HG03108 (cell line): Measurements from ENCODE around the gene CR1.
A peak's percentile ranks its signal among the peaks of the same experiment; 100 is the strongest.
"Not testable (repeated sequence)": the region's sequence is repeated elsewhere in the genome, so short reads cannot be mapped to it uniquely, and the experiment has no call there.

Experiments
- ATAC-seq: cut with Tn5 transposase; IDR thresholded peaks from one replicate; pipeline ENCODE4 v1.9.1; 2021; ENCODE audit warnings: moderate library complexity; ENCODE audit not compliant: unreplicated experiment

The CR1 gene

DNA sequence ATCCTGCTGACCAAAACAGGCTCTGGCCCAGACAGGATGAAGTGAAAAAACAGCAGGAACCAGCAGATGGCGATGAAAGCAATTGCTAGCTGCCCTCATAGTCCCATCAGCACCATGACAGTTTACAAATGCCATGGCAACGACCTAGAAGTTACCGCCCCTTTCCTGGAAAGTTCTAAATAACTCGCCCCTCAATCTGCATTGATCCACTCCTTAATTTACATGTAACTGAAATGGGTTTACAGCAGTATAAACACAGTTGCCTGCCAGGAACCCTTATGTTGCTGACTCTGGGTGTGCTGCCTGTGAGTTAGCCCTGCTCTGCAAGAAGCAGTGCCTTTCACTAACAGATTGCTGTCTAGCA, 83.5 kb downstream of the CR1 start:
- ATAC-seq: peak; percentile 78

DNA sequence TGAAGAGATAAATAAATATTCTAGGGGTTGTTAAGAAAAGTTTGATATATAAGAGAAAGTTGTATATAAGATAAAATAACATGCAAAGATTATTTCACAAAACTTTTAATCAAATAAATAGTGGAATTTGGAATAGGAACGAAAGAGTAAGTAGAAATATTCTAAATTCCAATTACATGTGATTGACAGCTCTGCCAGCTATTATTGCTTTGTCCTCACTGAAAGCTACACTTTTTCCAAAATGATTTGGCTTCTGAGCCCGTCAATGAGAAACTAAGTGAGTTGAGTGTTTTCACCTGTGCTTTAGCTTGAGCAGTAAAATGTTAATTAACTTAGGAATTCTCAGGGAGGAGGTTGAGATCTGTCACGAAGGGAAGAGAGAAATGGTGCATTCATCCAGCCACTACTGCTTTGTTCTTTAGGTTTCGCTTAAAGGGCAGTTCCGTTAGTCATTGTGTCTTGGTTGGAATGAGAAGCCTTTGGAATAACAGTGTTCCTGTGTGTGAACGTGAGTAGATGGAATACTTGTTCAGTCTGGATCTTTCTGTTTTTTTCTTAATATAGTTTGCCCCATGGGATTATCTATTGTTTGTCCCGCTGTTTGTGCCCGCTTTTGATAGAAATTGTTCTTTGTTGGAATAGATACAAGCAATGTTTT, 85.7 kb downstream of the CR1 start:
- no peak for ATAC-seq

GRCh38 chr1:207589506-207589905, 93.5 kb downstream of the CR1 start:
- not testable (repeated sequence) for ATAC-seq

GRCh38 chr1:207591205-207591604, 95.2 kb downstream of the CR1 start:
- not testable (repeated sequence) for ATAC-seq

- not testable (repeated sequence) for ATAC-seq
These were observed 98.1 kb downstream of the CR1 start for GRCh38 chr1:207594095-207594494.

DNA sequence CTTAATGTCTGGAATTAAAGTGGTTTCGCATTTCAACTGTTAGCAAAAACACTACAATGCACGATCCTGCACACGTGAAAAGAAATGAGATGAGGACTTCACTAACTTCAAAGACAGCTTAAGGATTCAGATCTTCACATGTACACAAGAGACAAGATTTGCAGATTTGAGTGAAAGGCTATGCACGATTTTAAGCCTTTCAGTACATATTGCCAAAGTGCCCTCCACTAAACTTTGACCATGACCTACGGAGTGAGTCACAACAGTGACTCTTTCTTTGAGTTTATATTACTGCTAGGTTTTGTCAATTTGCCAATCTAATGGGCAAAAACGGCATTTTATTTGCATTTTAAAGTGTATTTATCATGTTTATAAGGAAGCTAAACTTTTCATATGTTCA, 107.8 kb downstream of the CR1 start:
- no peak for ATAC-seq

DNA sequence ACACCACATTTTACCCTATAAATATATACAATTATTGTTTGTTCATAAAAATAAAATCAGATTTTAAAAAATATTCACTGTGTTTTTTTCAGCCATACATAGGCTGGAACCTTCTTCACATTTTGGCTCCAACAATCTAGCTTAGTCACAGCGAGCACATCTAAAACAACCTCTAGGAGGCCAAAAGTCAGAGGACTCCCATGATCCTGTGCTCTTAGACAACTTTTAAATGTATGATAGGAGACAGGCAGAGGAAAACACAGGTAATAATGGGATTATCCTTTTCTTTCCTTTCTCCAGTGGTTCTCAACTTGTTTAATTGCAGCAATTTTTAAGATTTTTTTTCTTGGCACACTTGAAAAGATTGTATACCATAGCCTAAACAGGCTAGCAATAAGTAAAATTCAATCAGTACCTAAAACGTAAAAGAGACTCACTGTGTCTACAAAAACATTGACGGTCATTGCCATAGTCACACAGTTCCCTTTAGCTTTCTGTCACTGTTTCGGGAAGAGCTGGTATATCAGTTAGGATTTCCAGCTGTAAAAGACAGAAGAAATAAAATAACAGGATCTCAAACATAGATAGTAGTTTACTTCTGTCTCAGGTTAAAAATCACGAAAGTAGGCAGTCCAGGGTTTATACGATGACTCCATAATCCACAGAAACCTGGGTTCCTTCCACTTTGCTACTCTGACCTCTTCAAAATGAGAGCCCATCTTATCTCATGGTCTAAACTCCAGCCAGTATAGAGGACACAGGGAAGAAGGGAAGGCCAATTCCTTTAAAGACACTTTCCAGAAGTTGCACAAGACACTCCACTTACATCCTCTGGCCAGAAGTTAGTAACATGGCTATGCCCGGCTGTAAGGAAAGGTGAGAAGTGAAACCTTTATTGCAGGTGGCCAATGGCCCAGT, 109.7 kb downstream of the CR1 start:
- ATAC-seq: no peak

DNA sequence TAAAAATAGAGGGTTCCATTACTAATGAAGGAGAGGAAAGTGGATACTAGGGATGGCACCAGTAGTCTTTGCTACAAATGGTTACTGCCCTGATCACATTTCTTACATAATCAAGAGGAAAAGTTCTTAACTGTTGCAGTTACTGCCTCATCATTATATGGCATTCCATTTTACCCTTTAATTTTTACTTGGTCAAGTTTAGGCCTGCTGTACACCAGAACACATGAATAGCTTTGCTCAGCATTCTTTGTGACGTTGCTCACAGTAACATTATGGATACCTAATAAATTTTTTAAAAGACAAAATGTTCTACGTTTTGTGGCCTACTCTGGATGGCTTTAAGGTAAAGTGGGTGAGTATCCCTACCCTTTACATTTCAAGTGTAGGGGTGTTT, 110.4 kb downstream of the CR1 start:
- no peak for ATAC-seq

- no peak for ATAC-seq
These were observed 116.8 kb downstream of the CR1 start for GRCh38 chr1:207612762-207613161.

DNA sequence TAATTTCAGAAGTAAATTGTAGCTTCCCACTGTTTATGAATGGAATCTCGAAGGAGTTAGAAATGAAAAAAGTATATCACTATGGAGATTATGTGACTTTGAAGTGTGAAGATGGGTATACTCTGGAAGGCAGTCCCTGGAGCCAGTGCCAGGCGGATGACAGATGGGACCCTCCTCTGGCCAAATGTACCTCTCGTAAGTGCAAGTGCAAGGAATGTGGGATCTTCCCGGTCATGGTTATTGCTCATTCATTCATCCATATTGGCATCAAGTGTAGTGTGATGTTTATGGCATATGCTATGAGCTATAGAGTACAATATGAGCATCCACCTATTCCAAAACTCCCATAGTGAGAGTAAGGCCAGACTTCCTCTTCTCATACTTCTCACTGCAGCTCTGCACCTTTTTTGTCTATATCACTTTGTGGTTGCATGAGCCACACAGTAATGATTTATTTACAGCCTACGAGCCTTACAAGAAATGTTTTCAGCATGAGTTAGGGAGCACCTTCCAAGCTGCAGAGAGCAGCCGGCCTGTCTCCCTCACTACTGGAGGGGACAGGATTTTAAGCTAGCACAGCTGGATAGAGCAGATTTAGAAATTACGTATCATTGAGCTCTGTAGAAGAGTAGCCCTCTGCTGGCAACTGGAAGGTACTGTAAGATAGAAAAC, 124.0 kb downstream of the CR1 start:
- ATAC-seq: peak; percentile 96

DNA sequence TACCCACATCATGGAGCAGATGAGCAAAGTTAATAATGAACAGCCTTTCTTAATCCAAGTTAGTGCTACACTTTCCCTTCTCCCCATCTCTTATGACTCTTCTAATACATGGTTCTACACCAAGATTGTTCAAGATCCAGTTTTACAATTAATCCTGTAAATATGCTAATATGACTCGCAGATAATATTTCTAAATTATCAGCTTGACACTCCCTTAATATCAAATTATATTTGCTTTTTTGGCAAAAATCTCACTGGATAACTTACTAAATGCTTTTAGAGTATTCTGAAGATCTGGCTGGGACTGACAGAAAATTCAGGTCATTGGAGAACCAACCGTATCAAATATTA, 124.6 kb downstream of the CR1 start:
- ATAC-seq: no peak

DNA sequence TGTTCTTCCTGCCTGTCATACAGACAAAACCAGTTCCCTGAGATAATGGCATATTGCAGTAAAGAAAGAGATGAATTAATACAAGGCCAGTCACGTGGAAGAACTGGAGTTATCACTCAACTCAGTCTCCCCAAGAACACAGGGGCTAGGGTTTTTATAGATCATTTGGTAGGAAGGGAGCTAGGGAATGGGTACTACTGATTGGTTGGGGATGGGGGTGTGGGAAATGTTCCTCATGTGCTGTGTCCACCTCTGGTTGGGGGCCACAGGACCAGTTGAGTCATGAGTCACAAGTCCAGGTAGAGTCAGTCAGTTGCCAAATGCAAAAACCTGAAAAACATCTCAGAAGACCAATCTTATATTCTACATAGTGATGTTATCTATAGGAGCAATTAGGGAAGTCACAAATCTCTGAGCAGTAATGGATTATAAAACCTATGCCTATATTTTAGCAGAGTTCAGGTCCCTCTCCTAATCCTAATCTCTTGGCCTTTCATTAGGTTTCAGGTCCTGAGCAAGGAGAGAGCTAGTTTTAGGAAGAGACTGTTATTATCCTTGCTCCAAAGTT, 129.6 kb downstream of the CR1 start:
- not testable (repeated sequence) for ATAC-seq

- ATAC-seq: no peak
These were observed 131.0 kb downstream of the CR1 start for GRCh38 chr1:207626972-207627337.

DNA sequence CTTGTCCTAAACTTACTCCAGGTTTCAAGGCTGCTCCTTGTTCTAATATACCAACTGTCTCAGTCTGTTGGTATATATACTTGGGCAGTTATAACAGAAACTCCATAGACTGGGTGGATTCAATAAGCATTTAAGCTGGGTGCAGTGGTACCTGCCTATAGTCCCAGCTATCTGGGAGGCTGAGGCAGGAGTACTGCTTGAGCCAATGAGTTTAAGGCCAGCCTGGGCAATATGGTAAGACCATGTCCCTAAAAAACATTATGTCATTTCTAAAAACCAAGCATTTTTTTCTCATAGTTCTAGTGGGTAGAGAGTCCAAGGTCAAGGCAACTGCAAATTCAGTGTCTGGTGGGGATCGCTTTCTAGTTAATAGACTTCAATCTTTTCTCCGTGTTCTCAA, 131.5 kb downstream of the CR1 start:
- ATAC-seq: no peak

DNA sequence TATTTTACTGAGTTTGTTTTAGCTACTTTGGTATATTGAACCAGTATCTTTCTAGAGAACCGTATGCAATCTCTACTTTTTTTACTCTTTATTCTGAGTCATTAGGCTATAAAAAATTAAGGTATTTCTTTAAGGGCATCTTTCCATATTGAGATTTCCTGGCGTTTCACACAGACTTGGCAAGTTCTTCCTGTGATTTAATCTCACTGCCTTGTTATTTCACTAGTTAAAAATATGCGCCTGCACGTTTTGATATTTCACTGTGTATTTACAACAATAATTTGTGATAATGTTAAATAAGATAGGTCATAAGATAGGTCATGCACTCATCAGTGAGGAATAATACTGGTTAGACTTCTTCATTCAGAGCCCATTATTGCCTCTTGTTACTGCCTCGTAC, 132.8 kb downstream of the CR1 start:
- ATAC-seq: no peak

GRCh38 chr1:207631137-207631536, 135.2 kb downstream of the CR1 start:
- no peak for ATAC-seq

DNA sequence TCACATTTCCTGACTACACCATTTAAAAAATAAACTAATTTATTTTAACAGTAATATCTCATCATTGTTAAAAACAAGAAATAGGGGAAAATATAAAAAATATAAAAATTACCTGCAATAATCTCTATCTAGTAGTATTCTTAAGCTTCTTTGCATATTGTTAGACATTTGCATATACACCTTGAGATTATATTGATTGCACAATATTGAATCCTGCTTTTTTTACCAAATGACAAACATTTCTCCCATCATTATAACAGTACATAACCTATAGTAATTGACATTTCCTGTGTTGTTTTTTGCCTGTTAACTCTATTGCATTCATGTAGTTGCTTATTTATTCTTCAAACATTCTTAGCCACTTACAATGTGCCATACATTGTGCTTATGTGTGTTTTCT, 137.3 kb downstream of the CR1 start:
- no peak for ATAC-seq

DNA sequence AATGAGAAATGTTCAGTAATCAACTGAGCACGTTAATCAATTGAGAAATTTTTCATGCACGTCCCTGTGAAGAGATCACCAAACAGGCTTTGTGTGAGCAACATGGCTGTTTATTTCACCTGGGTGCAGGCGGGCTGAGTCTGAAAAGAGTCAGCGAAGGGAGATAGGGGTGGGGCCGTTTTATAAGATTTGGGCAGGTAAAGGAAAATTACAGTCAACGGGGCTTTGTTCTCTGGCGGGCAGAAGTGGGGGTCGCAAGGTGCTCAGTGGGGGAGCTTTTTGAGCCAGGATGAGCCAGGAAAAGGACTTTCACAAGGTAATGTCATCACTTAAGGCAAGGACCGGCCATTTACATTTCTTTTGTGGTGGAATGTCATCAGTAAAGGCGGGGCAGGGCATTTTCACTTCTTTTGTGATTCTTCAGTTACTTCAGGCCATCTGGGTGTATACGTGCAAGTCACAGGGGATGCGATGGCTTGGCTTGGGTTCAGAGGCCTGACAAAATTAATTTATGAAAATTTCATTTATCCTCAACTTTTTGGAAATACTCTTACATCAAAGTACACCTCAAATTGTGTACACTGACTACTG, 137.8 kb downstream of the CR1 start:
- ATAC-seq: not testable (repeated sequence)

DNA sequence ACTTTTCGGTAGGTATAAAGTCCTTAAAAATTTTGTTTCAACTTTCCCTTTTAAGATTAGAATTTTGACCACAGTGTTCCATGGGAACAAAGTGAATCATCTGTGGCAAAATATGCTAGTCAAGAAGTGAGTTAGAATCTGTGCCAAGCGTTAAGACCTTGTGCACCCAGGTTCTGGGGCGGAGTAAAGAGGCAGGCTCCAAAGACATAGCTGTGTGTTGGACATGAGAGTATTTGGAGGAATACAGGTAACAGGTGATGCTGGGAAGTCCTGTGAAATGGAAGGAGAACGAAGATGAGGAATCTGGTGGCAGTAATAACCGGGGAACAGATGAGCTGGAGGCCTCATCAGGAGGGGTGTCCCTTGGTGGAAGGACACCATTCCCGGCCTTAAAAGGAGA, 138.3 kb downstream of the CR1 start:
- not testable (repeated sequence) for ATAC-seq

- not testable (repeated sequence) for ATAC-seq
These were observed 139.7 kb downstream of the CR1 start for GRCh38 chr1:207635569-207636186.
